OCI-LY3 (cell line): ENCODE data around the gene AKAP6.

ENCODE experiments used
- H2AFZ ChIP-seq: fragments of 200-600, 300-600 bp; shearing (Covaris generic); 2 replicates; pipeline ENCODE4 v1.6.0; 2014; ENCODE audit warnings: antibody characterized with exemption, low read depth, low read length
- H3K27ac ChIP-seq: fragments of 200-600, 300-600 bp; sonication (generic); 2 replicates; pipeline ENCODE4 v1.5.1; 2014; ENCODE audit warnings: mild to moderate bottlenecking, low read length, moderate library complexity, mixed read lengths
- H3K27me3 ChIP-seq: fragments of 200-600, 300-600 bp; sonication (generic); 2 replicates; pipeline ENCODE4 v1.6.1; 2014; ENCODE audit warnings: low read depth, low read length, mixed read lengths
- H3K36me3 ChIP-seq: fragments of 200-600, 300-600 bp; sonication (generic); replicated peaks from 2 replicates; pipeline ENCODE3; 2014; ENCODE audit warnings: low read depth, low read length, mixed read lengths
- H3K4me1 ChIP-seq: fragments of 300-600, 200-600 bp; sonication (generic); 2 replicates; pipeline ENCODE4 v1.6.1; 2014; ENCODE audit warnings: low read length, mixed read lengths
- H3K4me2 ChIP-seq: fragments of 200-600, 300-600 bp; sonication (generic); 2 replicates; pipeline ENCODE4 v1.6.1; 2014; ENCODE audit warnings: low read length, mixed read lengths
- H3K4me3 ChIP-seq: fragments of 300-600, 200-600 bp; sonication (generic); 2 replicates; pipeline ENCODE4 v1.5.1; 2014; ENCODE audit warnings: antibody characterized with exemption, mild to moderate bottlenecking, low read length, moderate library complexity
- H3K79me2 ChIP-seq: fragments of 300-600, 200-600 bp; shearing (Covaris generic); 2 replicates; pipeline ENCODE4 v1.6.1; 2014; ENCODE audit warnings: mild to moderate bottlenecking, low read length, mixed read lengths
- H3K9ac ChIP-seq: fragments of 300-600, 200-600 bp; shearing (Covaris generic); 2 replicates; pipeline ENCODE4 v1.6.0; 2014; ENCODE audit warnings: mild to moderate bottlenecking, low read length, moderate library complexity
- H3K9me3 ChIP-seq: fragments of 200-600, 300-600 bp; shearing (Covaris generic); 2 replicates; pipeline ENCODE4 v1.6.1; 2014; ENCODE audit warnings: low read length, mixed read lengths; ENCODE audit not compliant: insufficient read depth
- H4K20me1 ChIP-seq: fragments of 200-600, 300-600 bp; sonication (generic); 2 replicates; pipeline ENCODE4 v1.6.1; 2016; ENCODE audit warnings: low read length, mixed read lengths; ENCODE audit not compliant: insufficient read depth
- CTCF ChIP-seq: fragments of 200-600, 300-600 bp; sonication (generic); IDR thresholded peaks from 2 replicates; pipeline ENCODE4 v1.5.1; 2014; ENCODE audit warnings: antibody characterized with exemption, low read length, low read depth
- EZH2phosphoT487 ChIP-seq: fragments of 200-600 bp; shearing (Covaris generic); IDR thresholded peaks from 2 replicates; pipeline ENCODE4 v1.6.1; 2018; ENCODE audit warnings: antibody characterized with exemption, mixed run types, low read depth

Gene AKAP6

GRCh38 chr14:32764131-32764530 lies 435.0 kb downstream of the AKAP6 start:
- H4K20me1 ChIP-seq = no peaks in the 10 kb centered on the region
- no peaks in the 10 kb centered on the region for H3K36me3 ChIP-seq
- no peak overlapping the region for H2AFZ ChIP-seq
- no peak overlapping the region for H3K9ac ChIP-seq
- no peak overlapping the region for H3K4me2 ChIP-seq
- no peaks in the 10 kb centered on the region for H3K27me3 ChIP-seq
- H3K9me3 ChIP-seq = no peaks in the 10 kb centered on the region
- H3K4me1 ChIP-seq = no peaks in the 10 kb centered on the region
- H3K79me2 ChIP-seq = no peaks in the 10 kb centered on the region
- TF ChIP-seq CTCF (no peak), EZH2phosphoT487 (no peak)
- H3K27ac ChIP-seq = no peak overlapping the region
- no peak overlapping the region for H3K4me3 ChIP-seq

- no peaks in the 10 kb centered on the region for H3K4me1 ChIP-seq
- no peaks in the 10 kb centered on the region for H3K79me2 ChIP-seq
- H3K4me3 ChIP-seq = no peak overlapping the region
- no peak overlapping the region for H3K9ac ChIP-seq
- no peak overlapping the region for H3K27ac ChIP-seq
- no peaks in the 10 kb centered on the region for H3K9me3 ChIP-seq
- no peaks in the 10 kb centered on the region for H4K20me1 ChIP-seq
- no peaks in the 10 kb centered on the region for H3K27me3 ChIP-seq
- TF ChIP-seq EZH2phosphoT487 = no peak
- no peak for TF ChIP-seq CTCF
- no peak overlapping the region for H3K4me2 ChIP-seq
- H3K36me3 ChIP-seq = no peaks in the 10 kb centered on the region
- no peak overlapping the region for H2AFZ ChIP-seq
Observed at GRCh38 chr14:32770422-32770821, 441.3 kb downstream of the AKAP6 start.

- Histone ChIP-seq H3K79me2 (no peaks in the 10 kb centered on the region), H3K27me3 (no peaks in the 10 kb centered on the region), H3K9me3 (no peaks in the 10 kb centered on the region), H3K4me3 (no peak overlapping the region), H3K9ac (no peak overlapping the region), H3K4me2 (no peak overlapping the region), H3K4me1 (no peaks in the 10 kb centered on the region), H3K36me3 (no peaks in the 10 kb centered on the region), H4K20me1 (no peaks in the 10 kb centered on the region), H3K27ac (no peak overlapping the region), H2AFZ (no peak overlapping the region)
- TF ChIP-seq CTCF (no peak), EZH2phosphoT487 (no peak)
Observed at GRCh38 chr14:32774214-32774613, 445.1 kb downstream of the AKAP6 start.

GRCh38 chr14:32779840-32780239 lies 450.7 kb downstream of the AKAP6 start:
- TF ChIP-seq EZH2phosphoT487 (no peak), CTCF (no peak)
- H3K27me3 ChIP-seq = no peaks in the 10 kb centered on the region

More at GRCh38 chr14:32779840-32780239, 450.7 kb downstream of the AKAP6 start:
- H4K20me1 ChIP-seq = no peaks in the 10 kb centered on the region
- H3K9me3 ChIP-seq = no peaks in the 10 kb centered on the region
- H3K4me2 ChIP-seq = no peak overlapping the region
- H3K4me3 ChIP-seq = no peak overlapping the region
- no peaks in the 10 kb centered on the region for H3K79me2 ChIP-seq
- H3K9ac ChIP-seq = no peak overlapping the region
- no peak overlapping the region for H3K27ac ChIP-seq
- no peak overlapping the region for H2AFZ ChIP-seq
- H3K36me3 ChIP-seq = no peaks in the 10 kb centered on the region
- no peaks in the 10 kb centered on the region for H3K4me1 ChIP-seq
